WTC11 (cell line): ENCODE results near the gene SLC25A17. TPM values are rescaled to one million over a fixed set of nuclear protein-coding genes. Genes with fewer than 3 reads are reported as not detected.

Experiments
- ATAC-seq: fragments of 200-7000 bp; cut with Tn5 transposase; 2 replicates; pipeline ENCODE4 v1.10.0; 2021; ENCODE audit warnings: mild to moderate bottlenecking, moderate library complexity
- CTCF ChIA-PET: fragments of 300-600 bp; sonication (Branson Sonifier 250); formaldehyde crosslinking; loops from one replicate; lab custom pipeline; 2021; ENCODE audit warnings: antibody characterized with exemption; lab: Charles Lee
- POLR2A ChIA-PET: fragments of 350-600 bp; sonication (Branson Sonifier 250); formaldehyde crosslinking; loops from one replicate; lab custom pipeline; 2021; ENCODE audit warnings: antibody characterized with exemption; lab: Charles Lee
- DNase-seq: peaks from one replicate; pipeline ENCODE4 v3.0.0; 2021; ENCODE audit warnings: low spot score
- H3K27ac Mint-ChIP-seq: 2 replicates; pipeline ENCODE4 v1.8.0; 2021; ENCODE audit warnings: mixed read lengths
- H3K27me3 Mint-ChIP-seq: 2 replicates; pipeline ENCODE4 v1.8.0; 2021; ENCODE audit warnings: low read depth, mild to moderate bottlenecking, moderate library complexity, mixed read lengths
- H3K36me3 Mint-ChIP-seq: 2 replicates; pipeline ENCODE4 v1.8.0; 2021; ENCODE audit warnings: mixed read lengths
- H3K4me1 Mint-ChIP-seq: 2 replicates; pipeline ENCODE4 v1.8.0; 2022; ENCODE audit warnings: mixed read lengths
- H3K4me3 Mint-ChIP-seq: 2 replicates; pipeline ENCODE4 v1.8.0; 2021; ENCODE audit warnings: mild to moderate bottlenecking, moderate library complexity, mixed read lengths
- H3K9me3 Mint-ChIP-seq: 2 replicates; pipeline ENCODE4 v1.8.0; 2021; ENCODE audit warnings: mixed read lengths
- ARID4B ChIP-seq: sonication (generic); formaldehyde crosslinking; IDR thresholded peaks from 2 replicates; pipeline ENCODE4 v1.8.0; 2023; ENCODE audit warnings: missing genetic modification reagents, mild to moderate bottlenecking, borderline replicate concordance
- ATF2 ChIP-seq: sonication (generic); formaldehyde crosslinking; IDR thresholded peaks from 2 replicates; pipeline ENCODE4 v1.8.1; 2022; ENCODE audit warnings: low read depth, missing genetic modification reagents, borderline replicate concordance
- CBFB ChIP-seq: sonication (generic); formaldehyde crosslinking; IDR thresholded peaks from 2 replicates; pipeline ENCODE4 v1.8.1; 2022; ENCODE audit warnings: mild to moderate bottlenecking, low read depth, missing genetic modification reagents
- EMX1 ChIP-seq: fragments of 250-450 bp; sonication (Bioruptor Pico); IDR thresholded peaks from 2 replicates; pipeline ENCODE4 v1.8.0; 2021; ENCODE audit warnings: mild to moderate bottlenecking
- ESRRA ChIP-seq: sonication (generic); formaldehyde crosslinking; IDR thresholded peaks from 2 replicates; pipeline ENCODE4 v1.8.1; 2022; ENCODE audit warnings: mild to moderate bottlenecking, missing genetic modification reagents, borderline replicate concordance
- FOXJ3 ChIP-seq: sonication (generic); formaldehyde crosslinking; IDR thresholded peaks from 2 replicates; pipeline ENCODE4 v1.9.0; 2021; ENCODE audit warnings: missing genetic modification reagents, mild to moderate bottlenecking, borderline replicate concordance
- FOXP1 ChIP-seq: sonication (generic); formaldehyde crosslinking; IDR thresholded peaks from 2 replicates; pipeline ENCODE4 v1.8.0; 2022; ENCODE audit warnings: missing genetic modification reagents, mild to moderate bottlenecking, moderate library complexity, borderline replicate concordance
- JAZF1 ChIP-seq: fragments of 250-450 bp; sonication (Bioruptor Pico); IDR thresholded peaks from 2 replicates; pipeline ENCODE4 v1.9.0; 2021; ENCODE audit warnings: moderate library complexity, mild to moderate bottlenecking, inconsistent platforms
- NFE2L1 ChIP-seq: sonication (generic); formaldehyde crosslinking; IDR thresholded peaks from 2 replicates; pipeline ENCODE4 v1.8.1; 2023; ENCODE audit warnings: missing genetic modification reagents
- NR1H2 ChIP-seq: sonication (generic); formaldehyde crosslinking; IDR thresholded peaks from 2 replicates; pipeline ENCODE4 v1.9.0; 2021; ENCODE audit warnings: mild to moderate bottlenecking, moderate library complexity, missing genetic modification reagents
- NR3C1 ChIP-seq: sonication (generic); formaldehyde crosslinking; conservative IDR thresholded peaks from 2 replicates; pipeline ENCODE4 v1.8.1; 2023; ENCODE audit warnings: low read depth, mild to moderate bottlenecking, missing genetic modification reagents
- TEAD1 ChIP-seq: sonication (generic); formaldehyde crosslinking; IDR thresholded peaks from 2 replicates; pipeline ENCODE4 v1.8.0; 2022; ENCODE audit warnings: mild to moderate bottlenecking, missing genetic modification reagents
- TEAD4 ChIP-seq: sonication (generic); formaldehyde crosslinking; IDR thresholded peaks from 2 replicates; pipeline ENCODE4 v1.8.0; 2022; ENCODE audit warnings: mild to moderate bottlenecking, missing genetic modification reagents
- ZBTB21 ChIP-seq: sonication (generic); formaldehyde crosslinking; IDR thresholded peaks from 2 replicates; pipeline ENCODE4 v1.8.1; 2023; ENCODE audit warnings: mild to moderate bottlenecking, missing genetic modification reagents, borderline replicate concordance
- ZNF396 ChIP-seq: fragments of 250-450 bp; sonication (Bioruptor Pico); IDR thresholded peaks from 2 replicates; pipeline ENCODE4 v1.8.0; 2021; ENCODE audit warnings: mild to moderate bottlenecking, moderate library complexity, borderline replicate concordance
- ZNF423 ChIP-seq: fragments of 250-450 bp; sonication (Bioruptor Pico); IDR thresholded peaks from 2 replicates; pipeline ENCODE4 v2.1.2; 2022; ENCODE audit warnings: mild to moderate bottlenecking, moderate library complexity
- total RNA-seq: library from RNA; stranded (reverse); gene quantifications from 3 replicates; pipeline ENCODE4 v1.2.3, GENCODE V29; 2021
- TF ChIP-seq, protein P1 (sequence below): sonication (generic); formaldehyde crosslinking; IDR thresholded peaks from 2 replicates; pipeline ENCODE4 v1.8.1; 2023; ENCODE audit warnings: mild to moderate bottlenecking, moderate library complexity, missing genetic modification reagents
- TF ChIP-seq, protein P2 (sequence below): sonication (generic); formaldehyde crosslinking; IDR thresholded peaks from 2 replicates; pipeline ENCODE4 v1.8.0; 2022; ENCODE audit warnings: mild to moderate bottlenecking, missing genetic modification reagents
- TF ChIP-seq, protein P3 (sequence below): fragments of 250-450 bp; sonication (Bioruptor Pico); IDR thresholded peaks from 2 replicates; pipeline ENCODE4 v1.9.0; 2021; ENCODE audit warnings: mild to moderate bottlenecking

The SLC25A17 gene
- total RNA-seq, 1 experiment from 2014 or later, result 29.6 TPM

DNA sequence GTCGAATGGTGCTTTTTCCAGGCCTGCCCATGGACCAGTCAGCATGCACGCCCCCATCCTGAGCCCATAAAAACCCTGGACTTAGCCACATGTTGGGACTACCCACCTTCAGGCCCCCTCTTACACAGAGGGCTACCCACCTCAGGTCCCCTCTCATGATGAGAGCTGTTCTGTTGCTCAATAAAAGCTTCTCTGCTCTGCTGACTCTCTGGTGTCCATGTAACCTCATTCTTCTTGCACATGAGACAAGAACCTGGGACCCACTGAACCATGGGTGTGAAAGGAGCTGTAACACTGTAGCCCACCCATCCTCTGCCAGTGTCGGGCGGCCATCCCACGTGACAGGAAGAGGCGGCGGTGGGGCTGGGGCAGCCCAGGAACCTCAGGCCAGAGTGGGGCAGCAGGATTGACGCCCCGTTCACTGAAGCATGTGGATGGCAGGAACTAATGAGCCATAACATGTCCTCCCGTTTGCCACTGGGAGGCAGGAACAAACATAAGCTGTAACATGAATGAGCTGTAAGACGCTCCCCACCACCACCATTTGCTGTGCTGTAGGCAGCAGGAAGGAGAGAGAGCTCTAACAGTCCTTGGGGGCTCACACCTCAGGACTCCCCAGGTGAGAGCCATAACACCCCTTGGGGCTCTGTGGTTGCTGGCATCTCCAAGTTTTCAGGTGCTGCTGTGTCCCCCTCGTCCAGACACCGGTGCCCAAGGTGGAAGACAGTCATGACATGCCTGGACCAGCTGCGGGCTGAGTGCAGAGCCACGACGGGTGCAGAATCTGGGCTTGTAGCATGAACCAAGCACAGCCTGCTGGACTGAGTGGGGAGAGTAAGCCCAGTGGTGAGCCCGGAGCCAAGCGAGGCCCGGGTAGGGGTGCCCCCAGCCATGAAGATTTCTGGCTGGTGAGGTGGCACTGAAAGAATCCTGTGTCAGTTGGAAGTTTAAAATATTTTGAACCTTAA lies 70.5 kb downstream of the SLC25A17 start:
- H3K27ac Mint-ChIP-seq, result no peak overlapping the region
- H3K9me3 Mint-ChIP-seq, result peaks cover 24% of the 10 kb centered on the region
- ChIA-PET POLR2A (no interaction called here), CTCF (interaction anchor here (0.8 to 1.8 kb wide), 4 partner anchors 16 to 70 kb away, joined by 3 to 8 read pairs (median 3); no protein-coding TSS in a partner anchor)
- no peak for ATAC-seq
- DNase-seq, result no peak
- peaks cover 15% of the 10 kb centered on the region for H3K36me3 Mint-ChIP-seq
- no peaks in the 10 kb centered on the region; the same call in 1 of the 2 replicates for H3K27me3 Mint-ChIP-seq
- peaks cover 23% of the 10 kb centered on the region for H3K4me1 Mint-ChIP-seq
- H3K4me3 Mint-ChIP-seq, result no peak overlapping the region
- TF ChIP-seq NFE2L1 (CRISPR knock-in tag) (no peak), EMX1 (CRISPR knock-in tag) (no peak), CBFB (no peak), FOXP1 (CRISPR knock-in tag) (no peak), JAZF1 (CRISPR knock-in tag) (no peak), ZNF423 (CRISPR knock-in tag) (no peak), ATF2 (no peak), TEAD1 (no peak), FOXJ3 (CRISPR knock-in tag) (no peak), ZNF396 (CRISPR knock-in tag) (no peak), TEAD4 (CRISPR knock-in tag) (no peak), NR3C1 (CRISPR knock-in tag) (no peak), ARID4B (CRISPR knock-in tag) (no peak), ZBTB21 (no peak), NR1H2 (CRISPR knock-in tag) (no peak), ESRRA (CRISPR knock-in tag) (no peak)
- TF ChIP-seq, protein P1, sequence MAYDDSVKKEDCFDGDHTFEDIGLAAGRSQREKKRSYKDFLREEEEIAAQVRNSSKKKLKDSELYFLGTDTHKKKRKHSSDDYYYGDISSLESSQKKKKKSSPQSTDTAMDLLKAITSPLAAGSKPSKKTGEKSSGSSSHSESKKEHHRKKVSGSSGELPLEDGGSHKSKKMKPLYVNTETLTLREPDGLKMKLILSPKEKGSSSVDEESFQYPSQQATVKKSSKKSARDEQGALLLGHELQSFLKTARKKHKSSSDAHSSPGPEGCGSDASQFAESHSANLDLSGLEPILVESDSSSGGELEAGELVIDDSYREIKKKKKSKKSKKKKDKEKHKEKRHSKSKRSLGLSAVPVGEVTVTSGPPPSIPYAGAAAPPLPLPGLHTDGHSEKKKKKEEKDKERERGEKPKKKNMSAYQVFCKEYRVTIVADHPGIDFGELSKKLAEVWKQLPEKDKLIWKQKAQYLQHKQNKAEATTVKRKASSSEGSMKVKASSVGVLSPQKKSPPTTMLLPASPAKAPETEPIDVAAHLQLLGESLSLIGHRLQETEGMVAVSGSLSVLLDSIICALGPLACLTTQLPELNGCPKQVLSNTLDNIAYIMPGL, result no peak
- TF ChIP-seq, protein P2, sequence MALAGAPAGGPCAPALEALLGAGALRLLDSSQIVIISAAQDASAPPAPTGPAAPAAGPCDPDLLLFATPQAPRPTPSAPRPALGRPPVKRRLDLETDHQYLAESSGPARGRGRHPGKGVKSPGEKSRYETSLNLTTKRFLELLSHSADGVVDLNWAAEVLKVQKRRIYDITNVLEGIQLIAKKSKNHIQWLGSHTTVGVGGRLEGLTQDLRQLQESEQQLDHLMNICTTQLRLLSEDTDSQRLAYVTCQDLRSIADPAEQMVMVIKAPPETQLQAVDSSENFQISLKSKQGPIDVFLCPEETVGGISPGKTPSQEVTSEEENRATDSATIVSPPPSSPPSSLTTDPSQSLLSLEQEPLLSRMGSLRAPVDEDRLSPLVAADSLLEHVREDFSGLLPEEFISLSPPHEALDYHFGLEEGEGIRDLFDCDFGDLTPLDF (CRISPR knock-in tag), result no peak
- TF ChIP-seq, protein P3, sequence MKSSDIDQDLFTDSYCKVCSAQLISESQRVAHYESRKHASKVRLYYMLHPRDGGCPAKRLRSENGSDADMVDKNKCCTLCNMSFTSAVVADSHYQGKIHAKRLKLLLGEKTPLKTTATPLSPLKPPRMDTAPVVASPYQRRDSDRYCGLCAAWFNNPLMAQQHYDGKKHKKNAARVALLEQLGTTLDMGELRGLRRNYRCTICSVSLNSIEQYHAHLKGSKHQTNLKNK (CRISPR knock-in tag), result no peak
